ENCODE results near the gene TDRD7.
"Not testable (repeated sequence)": the region's sequence is repeated elsewhere in the genome, so short reads cannot be mapped to it uniquely, and the experiment has no call there.

Gene TDRD7

GRCh38 chr9:97479496-97480159 lies 67.7 kb downstream of the TDRD7 start:
- DNase-seq = no peak

- no peak for DNase-seq
Measured at GRCh38 chr9:97480174-97480573, 68.3 kb downstream of the TDRD7 start.

GRCh38 chr9:97480749-97481148 lies 68.9 kb downstream of the TDRD7 start:
- DNase-seq = no peak

GRCh38 chr9:97484134-97484533 lies 72.2 kb downstream of the TDRD7 start:
- no peak for DNase-seq

- DNase-seq = no peak
Measured at GRCh38 chr9:97487107-97487506, 75.2 kb downstream of the TDRD7 start.

GRCh38 chr9:97487861-97488260 lies 76.0 kb downstream of the TDRD7 start:
- DNase-seq = no peak

- DNase-seq = no peak
Measured at GRCh38 chr9:97491216-97491999, 79.5 kb downstream of the TDRD7 start.

GRCh38 chr9:97497558-97498375 lies 85.9 kb downstream of the TDRD7 start:
- not testable (repeated sequence) for DNase-seq

GRCh38 chr9:97498846-97499245 lies 87.0 kb downstream of the TDRD7 start:
- not testable (repeated sequence) for DNase-seq

GRCh38 chr9:97500263-97500662 lies 88.4 kb downstream of the TDRD7 start:
- no peak for DNase-seq

GRCh38 chr9:97500765-97501176 lies 88.9 kb downstream of the TDRD7 start:
- no peak for DNase-seq

GRCh38 chr9:97501177-97501971 lies 89.5 kb downstream of the TDRD7 start, which contains the start of gene TMOD1:
TMOD1 (plus strand) TSS chr9:97501666; CDS start chr9:97524189, 22,523 bp downstream.
- peak; percentile 22 for DNase-seq

GRCh38 chr9:97501972-97502221 lies 90.0 kb downstream of the TDRD7 start:
- DNase-seq = no peak

GRCh38 chr9:97502222-97502983 lies 90.5 kb downstream of the TDRD7 start:
- DNase-seq = no peak

GRCh38 chr9:97502984-97503861 lies 91.3 kb downstream of the TDRD7 start:
- no peak for DNase-seq

- no peak for DNase-seq
Measured at GRCh38 chr9:97503862-97504210, 91.9 kb downstream of the TDRD7 start.

- DNase-seq = no peak
Measured at GRCh38 chr9:97504381-97505216, 92.7 kb downstream of the TDRD7 start.

GRCh38 chr9:97505845-97506244 lies 93.9 kb downstream of the TDRD7 start:
- no peak for DNase-seq

- DNase-seq = no peak
Measured at GRCh38 chr9:97506306-97506705, 94.4 kb downstream of the TDRD7 start.

GRCh38 chr9:97506787-97507186 lies 94.9 kb downstream of the TDRD7 start:
- DNase-seq = no peak

Data from CD4-positive, alpha-beta T cell treated with Interleukin-17A for 1 hour (primary cell).